ENCODE results near the gene GFAP. TPM values are rescaled to one million over a fixed set of nuclear protein-coding genes. Genes with fewer than 3 reads are reported as not detected.
A peak's percentile ranks its signal among the peaks of the same experiment; 100 is the strongest.

Gene GFAP
- 0.48 and 0.71 TPM in 2 replicates for polyA plus RNA-seq (2012; rRNA removed)
- polyA plus RNA-seq (2012; cell fraction: cytosol; rRNA removed) = 0.23 and 0.35 TPM in 2 replicates
- polyA plus RNA-seq (2012; cell fraction: nucleus; rRNA removed) = 0.36 and 0.44 TPM in 2 replicates

- WGBS (ENCODE audit: low lambda C conversion rate) = 92% methylated on average over 13 of the region's 17 CpGs
- no peaks in the 10 kb centered on the region for H3K9me3 ChIP-seq
- H3K36me3 ChIP-seq (replicated peaks in 1 of 2; ENCODE audit: control insufficient read depth in 1 of 2, insufficient read depth in 2 of 2, low read length in 1 of 2) = no peaks in the 10 kb centered on the region
- peak within 1 kb of the TSS; percentile 62 for H3K9ac ChIP-seq
- H3K4me2 ChIP-seq = peak within 1 kb of the TSS; percentile 58; the same call in 1 of the 2 replicates
- H2AFZ ChIP-seq (ENCODE audit: low read depth) = peak within 1 kb of the TSS; percentile 82; the same call in 1 of the 2 replicates
- TF ChIP-seq GATA2 (CRISPR knock-in tag; IDR thresholded peaks at IDR 0.05) = no peak
- TF ChIP-seq FOXM1 (IDR thresholded peaks at IDR 0.05; ENCODE audit: low read depth) = no peak
- TF ChIP-seq SMC3 (IDR thresholded peaks at IDR 0.05; ENCODE audit: low read depth, low read length) = no peak
- no peak for TF ChIP-seq MXI1 (IDR thresholded peaks at IDR 0.05; ENCODE audit: low read depth, low read length)
- no peak for TF ChIP-seq SIN3A (IDR thresholded peaks at IDR 0.05; ENCODE audit: borderline replicate concordance, low read depth, low read length)
- no peak for TF ChIP-seq USF1 (IDR thresholded peaks at IDR 0.05; ENCODE audit: borderline replicate concordance, low read depth)
- TF ChIP-seq POLR2AphosphoS5 (IDR thresholded peaks at IDR 0.05; ENCODE audit: low read depth, low read length) = no peak
- no peak for TF ChIP-seq NRF1 (IDR thresholded peaks at IDR 0.05; ENCODE audit: low read depth, low read length)
- TF ChIP-seq YY1 (IDR thresholded peaks at IDR 0.05; ENCODE audit: low read depth) = no peak
- TF ChIP-seq NFIC (IDR thresholded peaks at IDR 0.05; ENCODE audit: borderline replicate concordance) = no peak
- TF ChIP-seq RCOR1 (IDR thresholded peaks at IDR 0.05; ENCODE audit: low read length) = no peak
- TF ChIP-seq RFX5 (IDR thresholded peaks at IDR 0.05; ENCODE audit: low read length) = no peak
- TF ChIP-seq CTCF (IDR thresholded peaks at IDR 0.05) = no peak
- no peak for TF ChIP-seq MAX (IDR thresholded peaks at IDR 0.05; ENCODE audit: low read depth)
- no peak for TF ChIP-seq RXRA (IDR thresholded peaks at IDR 0.05; ENCODE audit: borderline replicate concordance, low read depth)
- TF ChIP-seq, protein P1, sequence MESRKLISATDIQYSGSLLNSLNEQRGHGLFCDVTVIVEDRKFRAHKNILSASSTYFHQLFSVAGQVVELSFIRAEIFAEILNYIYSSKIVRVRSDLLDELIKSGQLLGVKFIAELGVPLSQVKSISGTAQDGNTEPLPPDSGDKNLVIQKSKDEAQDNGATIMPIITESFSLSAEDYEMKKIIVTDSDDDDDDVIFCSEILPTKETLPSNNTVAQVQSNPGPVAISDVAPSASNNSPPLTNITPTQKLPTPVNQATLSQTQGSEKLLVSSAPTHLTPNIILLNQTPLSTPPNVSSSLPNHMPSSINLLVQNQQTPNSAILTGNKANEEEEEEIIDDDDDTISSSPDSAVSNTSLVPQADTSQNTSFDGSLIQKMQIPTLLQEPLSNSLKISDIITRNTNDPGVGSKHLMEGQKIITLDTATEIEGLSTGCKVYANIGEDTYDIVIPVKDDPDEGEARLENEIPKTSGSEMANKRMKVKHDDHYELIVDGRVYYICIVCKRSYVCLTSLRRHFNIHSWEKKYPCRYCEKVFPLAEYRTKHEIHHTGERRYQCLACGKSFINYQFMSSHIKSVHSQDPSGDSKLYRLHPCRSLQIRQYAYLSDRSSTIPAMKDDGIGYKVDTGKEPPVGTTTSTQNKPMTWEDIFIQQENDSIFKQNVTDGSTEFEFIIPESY (IDR thresholded peaks at IDR 0.05; ENCODE audit: borderline replicate concordance, low read depth) = no peak
- no peak within 1 kb of the TSS for H3K4me3 ChIP-seq (ENCODE audit: low read depth in 2 of 2, low read length in 1 of 2)
- no peaks in the 10 kb centered on the region for H3K79me2 ChIP-seq (ENCODE audit: insufficient read depth)
- peak; percentile 22 for DNase-seq
- peaks cover 12% of the 10 kb centered on the region for H3F3A ChIP-seq (replicated peaks; ENCODE audit: insufficient read depth)
- H3K27me3 ChIP-seq (ENCODE audit: insufficient read depth) = no peaks in the 10 kb centered on the region
- H3K27ac ChIP-seq (ENCODE audit: low read depth in 2 of 2, low read length in 1 of 2) = peak within 1 kb of the TSS in 1 of 2 experiments; percentile 78; a peak in 2 of 4 replicates
- H3K9me2 ChIP-seq = no peaks in the 10 kb centered on the region
- CTCF ChIA-PET = interaction anchor here (1.1 to 7.3 kb wide), 4 partner anchors 105 to 220 kb away, joined by 3 to 79 read pairs (median 7); partner anchors contain the start of gene ACBD4
- H4K20me1 ChIP-seq (ENCODE audit: insufficient read depth) = no peaks in the 10 kb centered on the region
- POLR2A ChIA-PET = no interaction called here
- peaks cover 16 to 22% of the 10 kb centered on the region in 2 experiments; a peak in 3 of 4 replicates for H3K4me1 ChIP-seq (ENCODE audit: control insufficient read depth in 1 of 2, insufficient read depth in 2 of 2, low read depth in 1 of 2, low read length in 1 of 2)
Observed at GRCh38 chr17:44915321-44915726, at the start of gene GFAP. Gene GFAP, minus strand, starts transcription at chr17:44915500. Its CDS starts 14 bp downstream, at chr17:44915486.

All from SK-N-SH (cell line).